OCI-LY3 (cell line): ENCODE measurements around the gene ARHGEF28.

ENCODE experiments used
- CTCF ChIP-seq: fragments of 200-600, 300-600 bp; sonication (generic); IDR thresholded peaks from 2 replicates; pipeline ENCODE4 v1.5.1; 2014; ENCODE audit warnings: antibody characterized with exemption, low read length, low read depth
- EZH2phosphoT487 ChIP-seq: fragments of 200-600 bp; shearing (Covaris generic); IDR thresholded peaks from 2 replicates; pipeline ENCODE4 v1.6.1; 2018; ENCODE audit warnings: antibody characterized with exemption, mixed run types, low read depth

- TF ChIP-seq EZH2phosphoT487 (no peak), CTCF (no peak)
These were observed 296.2 kb downstream of the ARHGEF28 start for GRCh38 chr5:73922224-73922623.
